ENCODE measurements around the gene KANSL1. TPM values are rescaled to one million over a fixed set of nuclear protein-coding genes. Genes with fewer than 3 reads are reported as not detected.

KANSL1 gene
- total RNA-seq, 2 experiments from 2014 or later, result 59.3 to 59.6 TPM

- POLR2A ChIA-PET, result no interaction called here
Measured at GRCh38 chr17:45994987-45995386, 198.2 kb downstream of the KANSL1 start.

GRCh38 chr17:45993962-45994627, 199.1 kb downstream of the KANSL1 start:
- CTCF ChIA-PET, result no interaction called here

More at GRCh38 chr17:45994987-45995386, 198.2 kb downstream of the KANSL1 start:
- CTCF ChIA-PET, result no interaction called here

DNA sequence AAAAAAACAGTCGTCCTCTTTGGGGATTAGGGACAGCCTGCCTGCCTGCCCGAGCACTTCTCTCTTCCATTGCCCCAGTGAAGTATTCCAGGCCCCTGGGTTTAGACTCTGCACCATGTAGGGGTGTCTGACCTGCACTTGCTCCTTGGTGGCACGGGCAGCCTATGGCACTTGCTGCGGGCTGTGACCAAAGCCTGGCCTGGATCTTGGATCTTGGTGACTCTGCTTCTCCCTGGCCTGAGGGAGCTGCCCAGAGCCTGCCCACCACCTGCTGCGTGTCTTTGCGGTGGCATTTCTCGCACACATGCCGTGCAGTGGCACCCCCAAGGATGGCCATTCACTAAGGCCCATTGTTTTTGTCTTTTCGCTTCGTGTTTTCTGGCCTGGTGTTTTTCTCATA, 200.3 kb downstream of the KANSL1 start:
- ChIA-PET CTCF (interaction anchor here (0.7 kb wide), 3 partner anchors 8 to 1872 kb away, joined by 3 to 4 read pairs (median 3); no protein-coding TSS in a partner anchor), POLR2A (interaction anchor here (0.7 kb wide), 1 partner anchor 220 kb away, joined by 7 read pairs; no protein-coding TSS in a partner anchor)

More at GRCh38 chr17:45993962-45994627, 199.1 kb downstream of the KANSL1 start:
- POLR2A ChIA-PET, result no interaction called here

- ChIA-PET POLR2A (interaction anchor here (0.7 kb wide), 1 partner anchor 221 kb away, joined by 7 read pairs; no protein-coding TSS in a partner anchor), CTCF (interaction anchor here (0.7 to 1.1 kb wide), 4 partner anchors 9 to 1871 kb away, joined by 3 to 4 read pairs (median 3); no protein-coding TSS in a partner anchor)
Measured at GRCh38 chr17:45992175-45992574, 201.1 kb downstream of the KANSL1 start.

- CTCF ChIA-PET, result interaction anchor here (1.1 kb wide), 1 partner anchor 31 kb away, joined by 3 read pairs; no protein-coding TSS in a partner anchor
- POLR2A ChIA-PET, result no interaction called here
Measured at GRCh38 chr17:45991341-45991740, 201.9 kb downstream of the KANSL1 start.

DNA sequence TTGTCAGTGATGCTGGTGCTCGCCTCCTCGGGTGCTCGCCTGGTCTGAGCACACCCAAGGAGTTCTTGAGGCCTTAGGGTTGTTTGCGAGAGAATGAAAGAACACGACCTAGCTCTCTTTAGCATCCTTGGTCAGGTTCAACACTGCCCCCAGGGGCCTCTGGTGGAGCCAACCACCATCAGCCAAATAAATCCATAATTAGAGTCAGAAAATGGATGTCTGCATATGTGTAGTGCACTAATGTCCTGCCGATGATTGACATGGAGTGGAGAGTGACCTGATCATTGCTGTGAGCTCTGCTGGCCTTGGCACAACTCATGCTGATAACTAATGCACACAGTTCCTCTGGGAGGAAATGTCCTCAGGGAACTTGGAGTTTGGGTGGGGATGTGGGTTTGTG, 202.3 kb downstream of the KANSL1 start:
- POLR2A ChIA-PET, result no interaction called here

GRCh38 chr17:45989759-45990158, 203.5 kb downstream of the KANSL1 start:
- POLR2A ChIA-PET, result no interaction called here
- CTCF ChIA-PET, result no interaction called here

More for the DNA sequence above, 202.3 kb downstream of the KANSL1 start:
- CTCF ChIA-PET, result interaction anchor here (1.1 kb wide), 1 partner anchor 30 kb away, joined by 3 read pairs; no protein-coding TSS in a partner anchor

DNA sequence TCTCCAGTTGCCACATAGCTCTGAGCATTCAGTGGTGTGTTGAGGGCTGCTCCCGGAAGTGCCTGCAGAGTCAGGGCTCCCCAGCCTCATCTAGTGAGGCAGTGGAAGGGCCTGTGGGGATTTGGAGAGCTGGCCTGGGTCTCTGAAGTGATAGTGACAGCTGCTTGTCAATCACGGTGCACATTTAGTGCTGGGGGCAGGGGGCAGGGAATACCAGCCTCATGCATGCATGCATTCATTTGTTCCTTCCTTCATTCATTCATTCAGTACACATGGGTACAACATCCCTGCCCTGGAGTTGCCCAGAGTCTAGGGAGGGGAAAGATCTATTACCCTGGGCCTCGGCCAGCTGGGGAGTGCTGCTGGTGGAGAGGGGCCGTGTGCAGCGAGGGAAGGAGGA, 205.5 kb downstream of the KANSL1 start:
- CTCF ChIA-PET, result no interaction called here
- POLR2A ChIA-PET, result no interaction called here

DNA sequence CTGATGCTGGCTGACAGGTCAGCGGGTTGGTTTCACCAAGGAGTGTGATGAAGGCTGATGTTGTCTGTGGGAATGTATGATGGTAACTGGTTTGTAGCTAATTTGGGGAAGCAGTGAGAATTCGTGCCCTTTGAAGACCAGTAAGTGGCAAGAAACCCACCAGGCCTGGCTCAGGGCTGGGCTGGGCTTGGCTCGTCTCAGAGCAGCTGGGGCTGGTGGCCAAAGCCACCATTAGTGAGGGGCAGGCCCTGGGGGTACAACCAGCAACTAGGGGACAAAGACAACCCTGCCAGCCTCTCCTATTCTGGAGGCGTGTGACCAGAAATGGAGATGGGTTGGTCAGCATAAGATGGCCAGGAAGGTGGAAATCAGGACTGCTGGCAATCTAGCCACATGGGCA, 207.2 kb downstream of the KANSL1 start:
- POLR2A ChIA-PET, result no interaction called here

DNA sequence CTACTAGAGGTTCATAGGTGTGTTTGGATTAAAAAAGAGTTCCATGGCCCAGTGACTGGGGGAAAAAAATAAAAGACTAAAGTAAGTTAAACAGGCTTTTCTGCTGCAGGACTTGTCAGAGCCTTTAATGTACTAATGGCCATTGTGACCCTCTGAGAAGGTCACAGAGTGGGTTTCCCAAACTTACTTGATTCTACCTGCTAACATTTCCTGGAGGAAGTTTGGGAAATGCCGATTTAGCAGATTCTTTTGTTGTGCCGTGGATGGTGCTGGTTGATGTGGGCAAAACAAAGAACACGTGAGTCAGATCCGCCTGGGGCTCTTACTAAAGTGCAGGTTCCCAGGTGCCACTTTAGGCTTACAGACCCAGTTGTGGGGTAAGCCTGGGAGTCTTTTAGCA, 207.8 kb downstream of the KANSL1 start:
- CTCF ChIA-PET, result no interaction called here
- POLR2A ChIA-PET, result no interaction called here

More for the DNA sequence above, 207.2 kb downstream of the KANSL1 start:
- CTCF ChIA-PET, result no interaction called here

DNA sequence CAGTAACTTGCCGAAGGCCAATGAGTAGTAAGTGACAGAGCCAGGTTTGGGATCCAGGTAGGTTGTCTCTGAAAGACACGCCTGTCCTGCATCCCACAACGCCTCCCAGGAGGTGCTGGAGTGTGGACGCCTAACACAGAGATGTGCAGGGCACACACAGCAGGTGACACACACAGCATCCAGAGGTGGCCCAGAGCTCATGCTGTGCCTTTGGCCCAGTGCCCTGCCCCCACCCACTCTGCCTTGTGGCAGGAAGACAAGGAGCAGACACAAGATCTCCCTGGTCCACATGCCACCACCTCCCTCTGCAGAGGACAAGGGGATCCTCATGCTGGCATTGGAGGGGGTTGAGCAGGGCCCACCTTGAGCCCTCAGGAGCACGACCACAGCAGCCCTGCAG, 208.9 kb downstream of the KANSL1 start:
- POLR2A ChIA-PET, result no interaction called here
- CTCF ChIA-PET, result no interaction called here

- POLR2A ChIA-PET, result no interaction called here
- CTCF ChIA-PET, result no interaction called here
Measured at GRCh38 chr17:45983614-45984310, 209.5 kb downstream of the KANSL1 start.

GRCh38 chr17:45982791-45983613, 210.2 kb downstream of the KANSL1 start:
- ChIA-PET POLR2A (no interaction called here), CTCF (no interaction called here)

- POLR2A ChIA-PET, result no interaction called here
- CTCF ChIA-PET, result interaction anchor here (1.2 kb wide), 1 partner anchor 21 kb away, joined by 3 read pairs; no protein-coding TSS in a partner anchor
Measured at GRCh38 chr17:45981306-45981705, 211.9 kb downstream of the KANSL1 start.

DNA sequence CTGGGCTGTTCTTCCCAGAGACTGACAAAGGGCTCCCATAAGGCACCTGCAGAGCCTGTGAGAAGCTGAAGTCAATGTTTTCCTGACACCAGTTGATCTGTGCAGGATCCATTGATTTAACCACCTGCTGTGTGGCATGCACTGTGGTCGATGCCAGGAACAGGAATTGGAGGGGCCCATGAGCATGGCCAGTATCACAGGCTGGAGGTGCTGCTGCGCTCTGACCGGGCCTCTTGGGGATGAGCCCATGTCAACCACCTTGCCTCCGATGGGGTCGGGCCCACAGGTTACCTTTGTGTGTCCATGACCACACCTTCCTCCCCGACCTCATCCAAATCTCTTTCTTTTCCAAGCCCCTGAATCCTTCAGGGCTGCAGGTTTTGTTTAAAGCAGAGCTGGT, 212.4 kb downstream of the KANSL1 start:
- ChIA-PET CTCF (interaction anchor here (0.6 to 1.2 kb wide), 2 partner anchors 21 to 100 kb away, joined by 3 to 4 read pairs; no protein-coding TSS in a partner anchor), POLR2A (interaction anchor here (0.5 kb wide), 1 partner anchor 14 kb away, joined by 3 read pairs; no protein-coding TSS in a partner anchor)

Other genes with a start within 250 kb of the KANSL1 start
- gene STH, start 194.2 kb downstream of the KANSL1 start, total RNA-seq, result not detected
- gene LRRC37A, start 101.7 kb upstream of the KANSL1 start, total RNA-seq, result 1 to 10 TPM; 1.0 to 1.7 TPM
- 10 to 100 TPM; 14.9 to 16.2 TPM for gene ARL17B, start 168.3 kb upstream of the KANSL1 start, total RNA-seq